Testis (tissue), 2 donors: ENCODE data around the gene LOC101059915.
"Not testable (repeated sequence)": the region's sequence is repeated elsewhere in the genome, so short reads cannot be mapped to it uniquely, and the experiment has no call there.

ENCODE experiments used
- DNase-seq: peaks from one replicate; pipeline ENCODE4 v3.0.0-alpha.2; 2019
- H3K27ac ChIP-seq, 2 donors: fragments of 200-600 bp; sonication (generic); one replicate each; pipeline ENCODE4 v1.5.1; 2019
- H3K27me3 ChIP-seq: fragments of 200-600 bp; sonication (generic); one replicate; pipeline ENCODE4 v1.5.1; 2019
- H3K36me3 ChIP-seq: fragments of 200-600 bp; sonication (generic); one replicate; pipeline ENCODE4 v1.5.1; 2017; ENCODE audit warnings: low read depth; ENCODE audit errors: missing control alignments
- H3K4me1 ChIP-seq: fragments of 200-600 bp; sonication (generic); one replicate; pipeline ENCODE4 v1.5.1; 2019
- H3K4me3 ChIP-seq, 2 donors: fragments of 200-600 bp; sonication (generic); one replicate each; pipeline ENCODE4 v1.5.1; 2017 to 2019
- H3K9me3 ChIP-seq: fragments of 200-600 bp; sonication (generic); one replicate; pipeline ENCODE4 v1.5.1; 2017
- CTCF ChIP-seq, 3 experiments: fragments of 450-650 bp in 2 of 3; fragments of 200-600 bp in 1 of 3; sonication (generic) in 1 of 3; IDR thresholded peaks; one replicate each; pipeline ENCODE4 v1.5.1; 2016 to 2019; ENCODE audit warnings: antibody characterized with exemption in 3 of 3, mild to moderate bottlenecking in 2 of 3, moderate library complexity in 1 of 3
- POLR2A ChIP-seq: fragments of 450-650 bp; IDR thresholded peaks from one replicate; pipeline ENCODE4 v1.6.1; 2017; ENCODE audit warnings: antibody characterized with exemption, mild to moderate bottlenecking, moderate library complexity
- WGBS, 2 donors: methylation state at CpG; one replicate each; pipeline ENCODE4 v1.1.5; 2018; 5-methylcytosine and 5-hydroxymethylcytosine counted together
- intact Hi-C: fragments of 100-400 bp; cut with DNase I; formaldehyde crosslinking; loops from one replicate; pipeline ENCODE4 v1.15.1; 2023; ENCODE audit warnings: low total_unique reads

Gene LOC101059915

GRCh38 chrX:71636438-71637252 is 30.7 kb upstream of the LOC101059915 start:
- intact Hi-C loops = no loop called here
- no peaks in the 10 kb centered on the region for H3K4me1 ChIP-seq
- H3K27me3 ChIP-seq = no peaks in the 10 kb centered on the region
- TF ChIP-seq POLR2A = no peak
- no peak for TF ChIP-seq CTCF (IDR thresholded peaks at IDR 0.05)
- H3K27ac ChIP-seq = no peak overlapping the region
- WGBS, 2 donors = 82 to 85% methylated on average over 7 to 9 of the region's 9 CpGs
- no peak overlapping the region for H3K4me3 ChIP-seq
- H3K9me3 ChIP-seq = no peaks in the 10 kb centered on the region
- H3K36me3 ChIP-seq = no peaks in the 10 kb centered on the region
- no peak for DNase-seq

DNA sequence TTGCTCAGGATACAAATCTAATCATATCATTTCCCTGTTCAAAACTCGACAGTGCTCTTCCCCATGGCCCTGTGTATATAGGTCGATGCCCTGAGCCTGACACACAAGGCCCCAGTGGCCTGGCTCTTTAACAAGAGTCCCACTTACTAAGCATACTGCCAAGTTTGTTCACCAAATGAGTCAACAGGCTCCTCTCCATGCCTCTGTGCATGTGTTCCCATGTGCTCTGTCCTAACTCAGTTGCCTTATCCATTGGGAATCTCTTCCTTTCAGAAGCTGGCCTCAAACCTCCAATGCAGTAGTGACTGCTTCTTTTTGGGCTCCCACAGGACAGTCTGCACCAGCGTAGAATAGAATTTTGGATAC is 30.1 kb upstream of the LOC101059915 start:
- TF ChIP-seq CTCF (IDR thresholded peaks at IDR 0.05) (no peak), POLR2A (no peak)
- no peaks in the 10 kb centered on the region for H3K9me3 ChIP-seq

GRCh38 chrX:71637848-71638247 is 29.5 kb upstream of the LOC101059915 start:
- Histone ChIP-seq H3K27me3 (no peaks in the 10 kb centered on the region), H3K36me3 (no peaks in the 10 kb centered on the region), H3K27ac (no peak overlapping the region), H3K4me1 (no peaks in the 10 kb centered on the region), H3K4me3 (no peak overlapping the region), H3K9me3 (no peaks in the 10 kb centered on the region)
- WGBS, 2 donors = 42 to 70% methylated on average over 3 to 4 of the region's 4 CpGs
- DNase-seq = no peak
- TF ChIP-seq POLR2A (no peak), CTCF (IDR thresholded peaks at IDR 0.05) (no peak)
- intact Hi-C loops = no loop called here

More for the DNA sequence above, 30.1 kb upstream of the LOC101059915 start:
- Histone ChIP-seq H3K4me1 (no peaks in the 10 kb centered on the region), H3K27ac (no peak overlapping the region), H3K4me3 (no peak overlapping the region), H3K27me3 (no peaks in the 10 kb centered on the region), H3K36me3 (no peaks in the 10 kb centered on the region)
- no peak for DNase-seq
- WGBS, 2 donors = 74 to 84% methylated on average over 3 of the region's 3 CpGs
- intact Hi-C loops = no loop called here

DNA sequence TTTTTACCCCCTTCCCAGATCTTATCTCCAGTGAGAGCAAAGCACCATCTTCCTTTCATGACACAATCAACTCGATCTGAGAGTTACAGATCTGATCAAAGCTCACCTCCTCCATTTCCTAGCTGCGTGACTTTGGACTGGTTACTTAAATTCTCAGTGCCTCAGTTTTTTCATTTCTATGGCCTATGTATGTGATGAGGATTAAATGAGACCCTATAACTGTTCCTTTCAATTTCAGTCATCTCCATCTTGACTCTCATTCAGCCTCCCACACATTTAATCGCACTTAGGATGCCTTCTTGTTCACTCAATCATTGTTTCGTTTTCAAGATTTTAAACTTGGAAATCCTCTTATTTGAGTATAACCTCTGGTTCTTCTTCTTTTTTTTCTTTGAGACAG is 28.9 kb upstream of the LOC101059915 start:
- DNase-seq = no peak
- TF ChIP-seq POLR2A (no peak), CTCF (IDR thresholded peaks at IDR 0.05) (no peak)
- no peak overlapping the region for H3K4me3 ChIP-seq
- no peak overlapping the region for H3K27ac ChIP-seq
- no peaks in the 10 kb centered on the region for H3K9me3 ChIP-seq
- WGBS, 2 donors = 85 to 94% methylated on average over 4 of the region's 4 CpGs
- intact Hi-C loops = no loop called here
- no peaks in the 10 kb centered on the region for H3K36me3 ChIP-seq
- no peaks in the 10 kb centered on the region for H3K27me3 ChIP-seq
- no peaks in the 10 kb centered on the region for H3K4me1 ChIP-seq

DNA sequence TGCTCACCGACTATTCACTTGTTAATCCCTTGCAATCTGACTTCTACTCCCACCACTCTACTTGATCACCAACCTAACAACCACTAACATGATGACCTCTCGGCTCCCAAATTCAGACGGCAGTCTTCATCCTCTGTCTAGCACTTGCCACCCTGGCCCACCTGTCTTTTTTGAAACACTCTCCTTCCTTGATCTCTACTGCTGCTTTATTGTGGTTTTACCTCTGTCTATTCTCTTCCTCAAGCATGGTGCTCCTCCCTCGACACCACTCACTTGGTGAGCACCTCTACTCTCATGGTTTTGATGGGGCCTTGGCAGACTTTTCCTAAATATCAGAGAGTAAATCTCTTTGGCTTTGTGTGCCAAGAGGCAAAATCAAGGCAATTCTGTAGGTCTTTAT is 27.3 kb upstream of the LOC101059915 start:
- Histone ChIP-seq H3K27me3 (no peaks in the 10 kb centered on the region), H3K4me1 (no peaks in the 10 kb centered on the region), H3K9me3 (no peaks in the 10 kb centered on the region), H3K4me3 (no peak overlapping the region), H3K36me3 (no peaks in the 10 kb centered on the region), H3K27ac (no peak overlapping the region)
- intact Hi-C loops = no loop called here
- WGBS, 2 donors = 94 to 96% methylated on average over 4 of the region's 4 CpGs
- TF ChIP-seq POLR2A (no peak), CTCF (IDR thresholded peaks at IDR 0.05) (no peak)
- no peak for DNase-seq

- H3K4me1 ChIP-seq, H3K27me3 ChIP-seq, H3K4me3 ChIP-seq, DNase-seq, intact Hi-C loops, H3K27ac ChIP-seq, H3K9me3 ChIP-seq, H3K36me3 ChIP-seq: not testable (repeated sequence)
- WGBS, 2 donors = 53 to 56% methylated on average over 4 to 6 of the region's 6 CpGs
These were observed 22.9 kb upstream of the LOC101059915 start for GRCh38 chrX:71644406-71644805.
